Smooth muscle cell of the brain vasculature (primary cell): ENCODE measurements around the gene TP53I13.

Experiments
- DNase-seq: peaks from one replicate; pipeline ENCODE4 v3.0.0-alpha.2; 2012; ENCODE audit warnings: low read depth, low spot score

Gene TP53I13

GRCh38 chr17:29579866-29580771 lies 11.6 kb downstream of the TP53I13 start:
- no peak for DNase-seq

GRCh38 chr17:29581583-29582253 lies 13.2 kb downstream of the TP53I13 start:
- DNase-seq: no peak

GRCh38 chr17:29582254-29582765 lies 13.8 kb downstream of the TP53I13 start:
- DNase-seq: no peak

GRCh38 chr17:29582772-29583171 lies 14.3 kb downstream of the TP53I13 start:
- DNase-seq: no peak

GRCh38 chr17:29583324-29584248 lies 15.1 kb downstream of the TP53I13 start:
- DNase-seq: no peak

GRCh38 chr17:29584452-29585079 lies 16.1 kb downstream of the TP53I13 start:
- no peak for DNase-seq

GRCh38 chr17:29585080-29585751 lies 16.7 kb downstream of the TP53I13 start:
- no peak for DNase-seq

- no peak for DNase-seq
These were observed 18.4 kb downstream of the TP53I13 start for GRCh38 chr17:29586676-29587469.

GRCh38 chr17:29587591-29587990 lies 19.1 kb downstream of the TP53I13 start:
- no peak for DNase-seq

- DNase-seq: no peak
These were observed 19.6 kb downstream of the TP53I13 start for GRCh38 chr17:29588017-29588561.

GRCh38 chr17:29588562-29589411 lies 20.3 kb downstream of the TP53I13 start:
- no peak for DNase-seq

GRCh38 chr17:29589524-29590410 lies 21.3 kb downstream of the TP53I13 start, which contains the start of gene GIT1:
Gene GIT1 (minus strand): TSS chr17:29589648. CDS start chr17:29589378, 270 bp downstream.
- DNase-seq: no peak

- DNase-seq: no peak
These were observed 22.1 kb downstream of the TP53I13 start for GRCh38 chr17:29590411-29591145.

GRCh38 chr17:29591146-29591736 lies 22.7 kb downstream of the TP53I13 start:
- DNase-seq: no peak

- DNase-seq: no peak
These were observed 23.5 kb downstream of the TP53I13 start for GRCh38 chr17:29591737-29592608.
